ENCODE results near the gene SLC12A2.

- no peak for TF ChIP-seq EZH2phosphoT487 (IDR thresholded peaks at IDR 0.05; ENCODE audit: low read depth)
- no peak for TF ChIP-seq CTCF (IDR thresholded peaks at IDR 0.05; ENCODE audit: low read depth, low read length)
These were observed 152.8 kb downstream of the SLC12A2 start for GRCh38 chr5:128236334-128236733.
